HG03135 (cell line): ENCODE data around the gene ADAMTS7.
"Not testable (repeated sequence)": the region's sequence is repeated elsewhere in the genome, so short reads cannot be mapped to it uniquely, and the experiment has no call there.

Source experiments
- ATAC-seq: cut with Tn5 transposase; IDR thresholded peaks from one replicate; pipeline ENCODE4 v1.9.1; 2021; ENCODE audit warnings: mild to moderate bottlenecking, moderate library complexity; ENCODE audit not compliant: unreplicated experiment

The ADAMTS7 gene

DNA sequence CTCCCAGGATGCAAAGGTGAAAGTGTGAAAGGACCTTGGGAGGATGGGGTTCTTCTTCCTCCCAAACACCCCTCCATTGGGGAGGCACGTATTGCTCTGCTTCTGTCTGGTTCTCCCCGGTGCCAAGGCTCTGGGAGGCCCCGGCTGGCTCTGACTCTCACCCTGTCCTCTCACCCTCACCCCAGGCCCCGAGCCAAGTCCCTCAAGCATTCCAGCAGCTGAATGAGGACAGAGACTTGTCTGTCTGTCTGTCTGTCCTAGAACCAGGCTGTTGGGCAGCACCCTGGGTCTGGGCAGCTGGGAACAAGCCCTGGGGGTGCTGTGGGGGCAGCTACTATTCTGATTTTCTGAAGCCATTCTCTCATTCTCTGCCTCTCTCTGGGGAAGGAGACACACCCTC, 29.9 kb downstream of the ADAMTS7 start:
- not testable (repeated sequence) for ATAC-seq

DNA sequence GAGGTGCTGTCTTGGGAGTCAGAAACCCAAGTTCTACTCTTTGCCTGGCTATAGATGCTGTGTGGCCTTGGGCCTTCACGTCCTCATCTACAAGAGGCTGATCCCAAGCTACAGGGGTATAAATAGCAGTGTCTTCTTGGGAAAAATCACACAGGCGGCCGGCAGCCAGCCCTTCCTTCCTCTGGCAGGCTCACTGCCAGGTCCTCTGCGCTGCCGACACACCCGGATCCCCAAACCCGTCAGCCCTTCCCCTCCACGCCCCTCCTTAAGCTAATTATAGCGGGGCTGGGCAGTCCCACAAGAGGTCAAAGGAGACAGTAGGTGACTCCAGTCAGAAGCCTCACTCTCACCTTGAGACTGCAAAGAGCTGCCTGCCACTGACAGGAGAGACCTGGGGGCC, 31.3 kb downstream of the ADAMTS7 start:
- not testable (repeated sequence) for ATAC-seq

DNA sequence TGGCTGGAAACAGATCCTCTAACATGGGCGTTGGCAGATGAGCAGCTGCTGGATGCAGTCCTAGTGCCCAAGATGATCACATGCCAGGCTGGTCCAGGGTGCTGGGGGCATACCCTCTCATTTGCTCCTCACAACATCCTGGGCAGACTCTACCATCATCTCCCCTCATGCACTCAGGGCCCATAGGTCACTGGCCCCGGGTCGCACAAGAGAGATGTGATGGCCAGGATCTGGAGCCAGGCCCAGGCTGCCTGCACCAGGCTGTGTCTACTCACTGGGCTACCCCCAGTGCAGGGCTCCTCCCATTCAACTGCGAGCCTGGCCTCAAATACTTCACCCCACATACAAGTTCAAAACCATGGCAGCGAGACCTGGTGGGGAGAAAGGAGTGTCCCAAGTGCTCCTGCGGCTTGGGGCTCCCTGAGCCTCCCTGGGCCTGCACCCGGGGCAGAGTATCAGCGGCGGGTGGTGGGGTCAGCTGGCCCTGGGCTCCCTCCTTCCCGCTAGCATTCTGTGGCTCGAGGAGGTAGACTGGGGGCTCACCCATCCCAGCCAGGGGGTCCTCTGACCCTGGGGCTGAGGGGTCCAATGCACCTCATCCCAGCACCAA, 32.0 kb downstream of the ADAMTS7 start:
- not testable (repeated sequence) for ATAC-seq

DNA sequence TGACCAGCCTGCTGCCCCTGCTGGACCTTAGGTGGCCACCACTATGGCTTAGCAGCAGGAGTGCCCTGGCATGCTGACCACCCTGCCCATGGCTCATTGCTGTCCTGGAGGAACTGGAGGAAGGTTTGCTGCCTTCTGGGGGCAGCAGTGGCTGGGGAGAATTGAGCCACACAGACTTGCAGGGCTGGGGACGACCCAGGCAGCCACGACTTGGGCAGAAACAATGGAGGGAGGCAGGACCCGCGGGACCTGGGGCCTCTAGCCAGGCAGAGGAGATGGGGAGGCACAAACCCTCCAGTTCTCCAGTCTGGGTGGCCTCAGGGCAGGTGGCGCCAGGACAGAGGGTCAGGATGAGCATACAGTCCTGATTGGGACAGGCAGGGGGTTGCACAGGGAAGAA, 32.8 kb downstream of the ADAMTS7 start:
- ATAC-seq = no peak

DNA sequence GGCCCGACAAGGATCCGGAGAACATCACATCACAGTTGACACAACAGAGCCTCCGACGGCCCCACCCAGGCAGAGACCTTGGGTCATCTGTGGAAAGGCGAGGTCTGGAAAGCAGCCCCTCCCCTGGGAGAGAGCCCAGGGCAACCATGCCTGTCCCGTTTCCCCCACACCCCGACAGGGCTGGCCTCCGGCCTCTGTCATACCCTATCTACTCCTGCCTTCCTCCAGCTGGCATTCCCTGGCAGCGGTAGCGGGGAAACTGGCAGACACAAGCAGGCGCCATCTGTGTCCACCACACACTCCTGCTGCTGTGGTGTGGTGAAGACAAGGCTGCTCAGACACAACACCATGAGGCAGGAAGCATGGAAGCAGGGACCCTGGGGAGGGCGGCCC, 33.3 kb downstream of the ADAMTS7 start:
- ATAC-seq = not testable (repeated sequence)

DNA sequence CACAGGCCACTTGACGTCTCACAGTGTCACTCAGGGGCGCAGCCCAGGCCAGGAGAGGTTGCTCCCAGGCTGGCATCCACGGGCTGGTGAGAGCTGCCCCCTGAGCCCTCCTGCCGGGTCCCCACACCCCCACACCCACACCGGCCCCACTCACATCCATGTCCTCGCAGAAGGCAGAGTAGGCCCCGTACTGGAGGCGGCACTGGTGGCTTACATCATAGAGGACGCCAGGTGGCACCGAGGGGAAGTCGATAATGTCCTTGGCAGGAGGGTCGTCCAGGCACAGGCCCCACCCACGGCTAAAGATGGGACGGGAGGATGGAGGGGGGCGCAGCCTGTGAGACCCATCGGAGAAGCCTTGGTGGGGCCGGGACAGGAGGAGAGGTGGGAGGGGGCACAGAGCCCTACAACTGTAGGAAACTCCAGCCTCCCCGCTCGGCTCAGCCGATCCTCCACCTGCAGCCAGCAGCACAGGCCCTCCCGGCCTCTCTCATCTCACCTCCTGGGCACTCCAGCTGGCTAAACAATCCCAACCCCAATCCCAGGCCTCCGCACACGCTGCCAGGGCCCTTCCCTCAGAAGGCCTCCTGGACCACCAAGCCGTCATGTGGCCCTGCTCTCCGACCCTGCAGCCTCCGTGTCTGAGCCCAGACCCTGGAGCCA, 33.8 kb downstream of the ADAMTS7 start:
- ATAC-seq = not testable (repeated sequence)

DNA sequence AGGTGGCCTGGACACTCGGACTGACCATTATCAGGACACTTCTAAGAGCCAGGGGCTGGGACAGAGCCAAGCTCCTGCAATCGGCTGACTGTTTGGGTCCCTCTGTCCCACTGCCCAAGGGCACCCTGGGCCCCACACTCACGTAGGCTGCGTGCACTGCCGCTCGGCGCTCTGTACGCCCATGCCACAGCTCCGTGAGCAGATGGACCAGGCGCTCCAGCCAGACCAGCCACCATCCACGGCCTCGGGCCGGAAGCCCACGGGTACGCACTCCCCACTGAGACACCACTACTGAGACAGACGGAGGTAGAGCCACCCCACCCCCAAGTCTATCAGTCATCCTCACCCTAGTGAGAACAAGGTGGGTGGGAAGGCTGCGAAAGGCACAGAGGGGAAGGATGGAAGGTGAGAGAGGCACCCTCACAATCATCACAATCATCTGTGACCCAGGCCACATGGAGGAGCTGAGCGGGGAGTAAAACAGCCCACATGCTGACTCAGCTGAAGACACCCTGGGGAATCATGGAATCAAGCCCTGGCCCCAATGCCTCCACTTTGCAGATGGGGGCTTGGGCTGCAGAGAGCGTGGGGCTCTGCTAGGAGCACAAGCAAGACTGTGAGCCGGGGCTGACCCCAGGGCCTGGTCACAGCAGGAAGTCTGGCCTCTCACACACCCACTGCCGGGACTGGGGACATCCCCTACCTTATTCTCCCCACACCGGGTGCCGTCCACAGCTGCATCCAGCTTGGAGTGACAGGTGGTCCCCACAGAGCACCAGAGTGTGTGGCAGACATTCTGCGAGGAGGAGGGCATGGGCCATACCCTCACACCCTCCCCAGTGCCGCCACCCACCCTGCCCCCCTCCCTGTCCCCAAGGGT, 35.0 kb downstream of the ADAMTS7 start:
- ATAC-seq = not testable (repeated sequence)

DNA sequence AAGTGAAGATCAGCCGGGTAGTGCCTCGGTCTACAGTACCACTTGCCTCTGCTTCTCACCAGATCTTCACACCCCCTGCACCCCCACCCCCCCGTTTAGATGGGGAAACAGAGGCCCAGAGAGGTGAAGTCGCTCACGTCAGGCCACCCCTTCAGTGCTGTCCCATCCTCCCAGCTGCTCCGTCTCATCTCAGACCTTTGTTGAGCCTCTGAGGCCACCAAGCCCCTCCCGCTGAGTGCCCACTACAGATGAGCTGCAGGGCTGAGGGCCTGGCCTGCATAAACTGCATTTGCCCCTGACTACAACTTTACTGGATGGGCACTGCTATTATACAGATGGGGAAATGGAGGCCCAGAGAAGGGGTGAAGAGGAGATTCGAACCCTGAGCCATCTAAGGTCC, 35.8 kb downstream of the ADAMTS7 start:
- no peak for ATAC-seq

DNA sequence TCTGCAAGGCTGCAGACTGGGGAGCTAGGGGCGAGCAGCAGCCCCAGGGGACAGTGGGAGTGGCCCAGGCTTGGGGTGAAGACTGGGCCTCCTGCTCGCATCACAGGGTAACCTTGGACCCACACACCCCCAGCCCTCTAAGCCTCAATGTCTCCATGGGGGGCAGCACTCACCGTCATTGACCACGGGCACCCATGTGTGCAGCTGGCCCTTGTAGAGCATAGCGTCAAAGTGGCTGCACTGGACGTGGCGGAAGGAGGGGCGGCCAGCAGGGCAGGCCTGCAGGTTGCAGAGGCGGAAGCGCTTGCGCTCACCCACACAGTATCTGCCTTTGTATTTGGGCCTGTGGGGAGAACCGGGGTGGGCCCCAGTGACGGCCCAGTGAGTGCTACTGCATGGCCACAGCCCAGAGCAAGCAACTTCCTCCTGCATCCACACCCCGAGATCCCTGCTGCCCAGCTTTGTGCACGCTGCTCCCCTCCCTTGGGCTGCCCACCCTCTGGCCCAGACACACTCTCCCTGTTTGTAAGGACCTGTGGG, 36.7 kb downstream of the ADAMTS7 start:
- not testable (repeated sequence) for ATAC-seq

DNA sequence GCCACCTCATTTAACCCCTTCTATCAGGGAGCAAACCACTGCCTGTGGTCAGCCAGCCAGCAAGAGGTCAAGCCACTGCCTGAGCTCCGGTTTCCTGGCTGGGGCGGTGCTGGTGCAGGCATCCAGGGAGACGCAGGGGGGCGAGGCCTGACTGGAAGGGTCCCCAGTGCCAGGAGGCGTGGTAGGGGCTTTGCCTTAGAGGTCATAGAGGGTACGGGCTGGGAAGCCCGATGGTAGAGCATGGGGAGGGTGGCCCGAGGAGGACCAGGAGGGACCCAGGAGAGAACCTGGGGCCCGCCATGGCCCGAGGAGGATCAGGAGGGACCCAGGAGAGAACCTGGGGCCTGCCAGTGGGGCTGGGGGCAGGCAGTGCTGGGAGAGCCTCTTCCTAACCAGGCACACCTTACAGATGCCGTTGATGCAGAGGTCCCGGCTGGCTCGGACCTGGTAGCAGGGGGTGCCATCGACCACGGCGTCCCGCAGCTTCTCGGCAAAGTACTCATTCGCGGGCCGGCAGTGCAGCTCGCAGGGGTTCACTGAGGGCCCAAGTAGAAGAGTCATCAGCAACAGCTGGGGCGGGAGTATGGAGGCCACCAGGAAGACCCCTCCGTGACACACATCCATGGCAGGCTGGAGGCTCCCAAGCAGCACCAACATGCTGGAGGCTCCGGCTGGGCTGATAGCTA, 37.4 kb downstream of the ADAMTS7 start:
- not testable (repeated sequence) for ATAC-seq

DNA sequence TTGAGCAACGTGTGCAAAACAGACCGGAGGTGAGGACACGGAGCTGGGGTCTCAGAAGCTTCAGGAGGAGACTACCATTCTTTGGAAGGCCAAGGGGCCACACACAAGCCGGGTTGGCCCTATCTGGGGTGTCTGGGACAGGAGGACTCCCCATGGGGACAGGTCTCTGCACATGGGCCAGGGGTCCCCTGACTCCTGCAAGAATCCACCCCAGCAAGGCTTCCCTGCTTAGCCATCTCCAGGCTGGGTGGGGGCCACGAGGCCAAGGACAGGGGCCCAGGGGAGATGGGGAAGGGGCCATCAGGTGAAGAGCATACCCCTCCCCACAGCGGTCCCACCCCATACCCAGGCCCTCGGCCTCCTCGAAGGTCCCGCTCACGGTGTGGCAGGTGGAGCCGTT, 38.5 kb downstream of the ADAMTS7 start:
- ATAC-seq = no peak

DNA sequence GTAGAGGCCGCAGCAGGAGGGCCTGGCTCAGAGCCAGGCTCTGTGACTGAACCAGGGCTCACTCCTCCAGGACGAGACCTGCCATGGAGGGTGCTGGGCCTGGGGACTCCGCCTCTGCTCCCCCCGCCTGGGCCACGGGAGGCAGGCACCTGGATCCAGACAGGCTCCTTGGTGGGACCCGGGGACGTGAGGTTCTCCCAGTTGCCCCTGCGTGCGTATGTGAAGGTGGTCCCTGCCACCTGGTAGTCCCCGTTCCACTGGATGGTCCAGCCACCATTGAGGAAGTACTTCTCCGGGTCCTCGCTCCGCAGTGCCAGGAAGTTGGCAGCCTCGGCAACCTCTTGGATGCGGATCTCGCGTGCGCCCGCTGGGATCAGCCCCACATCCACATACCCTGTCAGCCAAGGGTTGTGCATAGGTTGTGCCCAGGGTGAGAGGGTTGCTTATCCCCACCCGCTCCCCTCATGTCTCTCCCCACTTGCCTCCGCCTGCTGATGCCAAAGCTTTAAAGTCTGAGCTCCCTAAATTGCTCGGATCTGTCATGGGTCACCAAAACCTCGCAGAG, 39.7 kb downstream of the ADAMTS7 start:
- ATAC-seq = not testable (repeated sequence)

DNA sequence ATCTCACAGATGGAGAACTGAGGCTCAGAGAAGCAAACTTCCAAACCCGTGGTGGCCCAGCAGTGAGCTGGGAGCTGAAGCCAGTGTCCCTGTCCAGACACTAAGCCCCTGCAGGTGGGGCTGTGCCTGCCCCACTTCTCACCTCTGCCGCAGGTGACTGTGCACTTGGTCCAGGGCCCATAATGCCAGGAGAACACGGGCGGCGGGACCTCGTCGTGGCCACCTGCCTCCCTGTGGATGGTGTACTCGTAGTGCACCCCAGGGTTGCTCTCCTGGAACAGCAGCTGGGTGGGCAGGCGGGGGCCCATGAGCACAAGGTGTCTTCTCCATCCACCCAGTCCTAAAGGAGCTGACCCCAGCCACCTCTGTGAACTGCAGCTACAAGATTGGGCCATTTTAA, 40.2 kb downstream of the ADAMTS7 start:
- ATAC-seq = not testable (repeated sequence)

DNA sequence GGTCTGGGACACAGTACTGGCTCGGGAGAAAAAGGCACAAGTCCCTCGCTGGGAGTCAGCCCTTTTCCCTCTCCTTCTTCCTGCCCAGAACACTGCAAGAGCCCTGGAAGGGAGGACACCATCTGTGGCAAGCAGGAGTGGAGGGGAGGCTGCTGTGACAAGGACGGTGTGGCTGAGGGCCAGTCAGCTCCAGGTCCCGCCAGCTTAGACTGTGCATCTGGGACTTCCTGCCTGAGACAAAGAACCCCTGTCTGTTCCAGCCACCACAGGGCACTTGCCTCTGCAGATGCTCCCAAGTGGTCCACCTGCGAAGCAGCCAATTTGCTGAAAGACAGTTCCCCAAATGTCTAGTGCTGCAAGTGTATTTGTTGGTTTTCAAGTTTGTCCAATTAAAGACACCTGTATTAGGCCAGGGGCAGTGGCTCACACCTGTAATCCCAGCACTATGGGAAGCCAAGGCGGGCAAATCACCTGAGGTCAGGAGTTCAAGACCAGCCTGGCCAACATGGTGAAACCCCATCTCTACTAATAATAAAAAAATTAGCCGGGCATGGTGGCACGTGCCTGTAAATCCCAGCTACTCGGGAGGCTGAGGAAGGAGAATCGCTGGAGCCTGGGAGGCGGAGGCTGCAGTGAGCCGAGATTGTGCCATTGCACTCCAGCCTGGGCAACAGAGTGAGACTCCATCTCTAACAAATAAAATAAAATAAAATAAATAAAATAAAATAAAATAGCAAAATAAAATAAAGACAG, 41.6 kb downstream of the ADAMTS7 start:
- ATAC-seq = not testable (repeated sequence)

DNA sequence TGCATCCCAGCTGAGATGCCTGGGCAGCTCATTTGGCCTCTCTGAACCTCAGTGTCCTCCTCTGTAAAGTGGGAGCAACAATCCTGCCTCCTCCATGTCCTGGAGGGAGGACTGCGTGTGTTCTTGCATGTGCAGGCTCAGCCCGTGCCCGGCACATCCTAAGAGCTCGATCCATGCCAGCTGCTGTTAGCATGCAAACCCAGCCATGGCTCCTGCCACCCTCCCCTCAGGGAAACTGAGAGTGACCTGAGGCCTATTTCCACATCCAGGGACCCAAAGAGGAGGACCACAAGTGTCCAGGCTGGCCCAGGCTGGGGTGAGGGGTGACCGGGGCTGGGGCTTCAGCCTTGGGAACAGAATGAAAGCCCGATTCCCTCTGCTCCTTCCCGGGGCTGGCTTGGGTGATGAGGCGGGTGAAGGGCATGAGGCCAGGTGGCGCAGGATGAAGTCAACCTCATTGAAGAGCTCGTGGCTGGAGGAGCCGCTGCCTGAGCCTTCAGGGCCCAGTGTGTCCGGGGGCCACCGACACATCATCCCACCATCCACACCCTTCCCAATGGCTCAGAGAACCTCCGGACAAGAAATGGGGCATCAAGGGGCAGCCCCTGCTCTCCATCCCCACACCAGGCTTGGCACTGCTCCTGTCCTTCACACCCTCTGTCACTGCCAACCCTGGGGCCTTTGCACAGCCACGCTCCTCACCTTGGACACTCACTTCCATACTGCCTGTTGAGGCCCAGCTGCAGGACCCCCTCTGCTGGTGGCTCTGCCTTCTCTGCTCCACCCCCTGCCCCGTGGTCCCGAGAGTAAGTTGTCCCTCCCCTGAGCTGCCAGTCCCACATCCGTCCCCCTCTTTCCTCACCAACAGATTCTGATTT, 42.5 kb downstream of the ADAMTS7 start:
- ATAC-seq = no peak

DNA sequence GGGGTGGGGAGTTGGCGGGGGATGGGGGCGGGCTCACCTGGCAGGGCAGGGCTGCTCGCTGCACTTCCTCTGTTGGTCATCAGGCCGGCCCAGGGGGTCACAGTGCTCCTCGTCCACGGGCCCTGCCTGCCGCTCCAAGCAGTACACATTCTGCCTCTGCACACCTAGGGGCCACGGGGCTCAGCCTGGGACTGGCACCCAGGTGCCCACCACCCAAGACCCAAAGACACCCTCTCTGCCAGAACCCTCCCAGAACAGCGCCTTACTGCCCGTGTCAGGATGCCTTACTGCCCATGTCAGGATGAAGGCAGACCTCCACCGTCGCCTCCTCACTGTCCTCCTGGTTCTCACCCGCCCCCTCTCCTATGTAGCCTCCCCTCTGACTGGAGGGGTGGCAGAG, 43.2 kb downstream of the ADAMTS7 start:
- ATAC-seq = no peak

DNA sequence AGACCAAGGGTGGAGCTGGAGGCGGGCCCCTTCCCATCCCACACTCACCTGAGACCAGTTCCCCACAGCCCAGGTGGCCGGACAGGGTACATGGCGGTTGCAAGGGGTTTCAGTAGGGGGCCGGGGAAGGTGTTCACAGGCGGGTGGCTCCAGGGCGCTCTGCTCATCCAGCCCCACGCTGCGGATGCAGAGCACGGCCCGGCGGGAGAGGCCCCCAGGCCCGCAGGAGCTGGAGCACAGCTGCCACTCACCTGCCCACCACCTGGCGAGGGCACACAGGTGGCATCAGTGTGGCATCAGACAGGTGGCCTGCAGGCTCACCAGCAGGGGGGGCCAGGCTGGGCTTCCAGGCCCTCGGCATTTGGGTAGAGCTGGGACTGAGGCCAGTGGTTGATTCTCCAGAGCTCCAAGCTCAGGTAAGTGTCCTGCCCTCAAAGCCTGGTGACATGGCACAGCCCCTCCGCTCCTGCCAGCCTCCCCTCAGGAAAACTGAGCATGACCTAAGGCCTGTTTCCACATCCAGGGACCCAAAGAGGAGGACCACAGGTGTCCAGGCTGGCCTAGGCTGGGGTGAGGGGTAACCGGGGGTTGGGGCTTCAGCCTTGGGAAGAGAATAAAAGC, 43.8 kb downstream of the ADAMTS7 start:
- ATAC-seq = no peak

DNA sequence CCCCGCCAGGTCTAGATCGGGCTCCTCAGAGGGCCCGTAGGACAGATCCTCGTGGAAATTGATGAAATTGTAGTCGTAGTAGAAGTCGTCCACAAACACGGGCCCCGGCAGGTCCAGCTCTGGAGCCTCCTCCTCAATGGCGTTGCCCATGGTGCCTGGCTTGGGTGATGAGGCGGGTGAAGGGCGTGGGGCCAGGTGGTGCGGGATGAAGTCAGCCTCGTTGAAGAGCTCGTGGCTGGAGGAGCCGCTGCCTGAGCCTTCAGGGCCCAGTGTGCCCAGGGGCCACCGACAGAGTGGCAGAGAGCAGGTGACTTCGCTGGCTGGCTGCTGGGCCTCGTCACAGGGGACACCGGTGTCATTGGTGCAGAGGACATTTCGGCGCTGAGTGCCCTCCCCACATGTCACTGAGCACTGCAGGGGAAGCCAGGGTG, 44.6 kb downstream of the ADAMTS7 start:
- ATAC-seq = not testable (repeated sequence)
